Ovary (tissue), 3 donors: Measurements from ENCODE around the gene MKX.

Experiments
- CTCF ChIP-seq, 3 donors: fragments of 450-650 bp in 2 of 3; fragments of 200-600 bp in 1 of 3; IDR thresholded peaks; one replicate each; pipeline versions ENCODE4 v1.5.1 to v1.8.0; 2016 to 2022; ENCODE audit warnings: antibody characterized with exemption in 3 of 3, mild to moderate bottlenecking in 1 of 3
- EP300 ChIP-seq: sonication (generic); formaldehyde crosslinking; IDR thresholded peaks from one replicate; pipeline ENCODE4 v1.6.1; 2017; ENCODE audit warnings: antibody characterized with exemption
- POLR2A ChIP-seq: fragments of 450-650 bp; IDR thresholded peaks from one replicate; pipeline ENCODE4 v1.6.1; 2017; ENCODE audit warnings: antibody characterized with exemption, mild to moderate bottlenecking, moderate library complexity
- donor health status: DM: no; HTN: no; CAD: no.

- TF ChIP-seq CTCF (IDR thresholded peaks at IDR 0.05) (no peak), POLR2A (no peak), EP300 (no peak)
Measured at GRCh38 chr10:27654284-27654683, 91.3 kb downstream of the MKX start.
